Ramos (cell line): Measurements from ENCODE around the gene CYSRT1.

ENCODE experiments used
- in situ Hi-C: fragments of 300-500 bp; cut with MboI; formaldehyde crosslinking; loops from one replicate; pipeline ENCODE4 v1.14.3; 2022; ENCODE audit warnings: low sequenced_read_pairs; ENCODE audit not compliant: unreplicated experiment

Gene CYSRT1

GRCh38 chr9:137233143-137233980 is 8.4 kb downstream of the CYSRT1 start:
- in situ Hi-C loops = loop anchor here (25.0 kb wide), 1 partner anchor 446 kb away; the partner anchor contains the start of genes CCDC183 and TMEM141

GRCh38 chr9:137234055-137234697 is 9.2 kb downstream of the CYSRT1 start:
- in situ Hi-C loops = loop anchor here (25.0 kb wide), 1 partner anchor 447 kb away; the partner anchor contains the start of genes CCDC183 and TMEM141

GRCh38 chr9:137234758-137235423 is 9.9 kb downstream of the CYSRT1 start:
- in situ Hi-C loops = loop anchor here (25.0 kb wide), 1 partner anchor 448 kb away; the partner anchor contains the start of genes CCDC183 and TMEM141

GRCh38 chr9:137235424-137236237 is 10.7 kb downstream of the CYSRT1 start:
- in situ Hi-C loops = loop anchor here (25.0 kb wide), 1 partner anchor 448 kb away; the partner anchor contains the start of genes CCDC183 and TMEM141

- in situ Hi-C loops = loop anchor here (25.0 kb wide), 1 partner anchor 449 kb away; the partner anchor contains the start of genes CCDC183 and TMEM141
These were observed 11.4 kb downstream of the CYSRT1 start for GRCh38 chr9:137236238-137236935.

GRCh38 chr9:137236936-137237421 is 12.0 kb downstream of the CYSRT1 start:
- in situ Hi-C loops = loop anchor here (25.0 kb wide), 1 partner anchor 450 kb away; the partner anchor contains the start of genes CCDC183 and TMEM141

- in situ Hi-C loops = loop anchor here (25.0 kb wide), 1 partner anchor 451 kb away; the partner anchor contains the start of genes CCDC183 and TMEM141
These were observed 13.1 kb downstream of the CYSRT1 start for GRCh38 chr9:137237759-137238726.

- in situ Hi-C loops = loop anchor here (25.0 kb wide), 1 partner anchor 452 kb away; the partner anchor contains the start of genes CCDC183 and TMEM141
These were observed 14.7 kb downstream of the CYSRT1 start for GRCh38 chr9:137239541-137240200.

- in situ Hi-C loops = loop anchor here (25.0 kb wide), 1 partner anchor 453 kb away; the partner anchor contains the start of genes CCDC183 and TMEM141
These were observed 15.4 kb downstream of the CYSRT1 start for GRCh38 chr9:137240318-137240840.

GRCh38 chr9:137240841-137241489 is 16.0 kb downstream of the CYSRT1 start, which contains the start of gene TUBB4B:
TSS of gene TUBB4B (plus strand) at chr9:137241287. CDS start at chr9:137241361, 74 bp downstream.
- in situ Hi-C loops = loop anchor here (25.0 kb wide), 1 partner anchor 454 kb away; the partner anchor contains the start of genes CCDC183 and TMEM141

GRCh38 chr9:137241490-137242268 is 16.7 kb downstream of the CYSRT1 start:
- in situ Hi-C loops = loop anchor here (25.0 kb wide), 1 partner anchor 454 kb away; the partner anchor contains the start of genes CCDC183 and TMEM141

GRCh38 chr9:137242269-137243203 is 17.6 kb downstream of the CYSRT1 start:
- in situ Hi-C loops = loop anchor here (25.0 kb wide), 1 partner anchor 455 kb away; the partner anchor contains the start of genes CCDC183 and TMEM141

- in situ Hi-C loops = loop anchor here (25.0 kb wide), 1 partner anchor 456 kb away; the partner anchor contains the start of genes CCDC183 and TMEM141
These were observed 18.3 kb downstream of the CYSRT1 start for GRCh38 chr9:137243266-137243625.
